Lung (tissue), 12 donors: Measurements from ENCODE around the gene PPP1R9B. TPM values are rescaled to one million over a fixed set of nuclear protein-coding genes. Genes with fewer than 3 reads are reported as not detected.

Experiments
- ATAC-seq: fragments of 200-7000 bp; cut with Tn5 transposase; one replicate; pipeline ENCODE4 v1.9.1; 2020; ENCODE audit warnings: moderate number of reproducible peaks; ENCODE audit not compliant: insufficient read depth, low FRiP score
- DNase-seq, 3 donors: peaks; one replicate each; pipeline ENCODE4 v3.0.0-alpha.2; 2013 to 2017
- H3K27ac ChIP-seq, 2 donors: one replicate each; pipeline ENCODE4 v1.5.1; 2013; ENCODE audit warnings: mild to moderate bottlenecking in 2 of 2, moderate library complexity in 2 of 2, control low read depth in 1 of 2, inconsistent platforms in 1 of 2, low read depth in 1 of 2, low read length in 1 of 2
- H3K27me3 ChIP-seq, 3 donors: one replicate each; pipeline ENCODE4 v1.5.1; 2013; ENCODE audit warnings: low read length in 2 of 3; ENCODE audit not compliant: control insufficient read depth in 3 of 3, insufficient read depth in 3 of 3
- H3K36me3 ChIP-seq, 4 donors: one replicate each; pipeline ENCODE4 v1.5.1; 2013; ENCODE audit warnings: low read length in 4 of 4, mild to moderate bottlenecking in 1 of 4, moderate library complexity in 1 of 4; ENCODE audit not compliant: control insufficient read depth in 4 of 4, insufficient read depth in 4 of 4
- H3K4me1 ChIP-seq, 5 donors: one replicate each; pipeline ENCODE4 v1.5.1; 2013; ENCODE audit warnings: low read length in 5 of 5, mild to moderate bottlenecking in 2 of 5, moderate library complexity in 1 of 5; ENCODE audit not compliant: control insufficient read depth in 5 of 5, insufficient read depth in 5 of 5
- H3K4me3 ChIP-seq: one replicate; pipeline ENCODE4 v1.5.1; 2013; ENCODE audit warnings: mild to moderate bottlenecking, control low read depth, moderate library complexity
- H3K9ac ChIP-seq, 2 donors: one replicate each; pipeline ENCODE4 v1.5.1; 2013; ENCODE audit warnings: low read length in 2 of 2, control low read depth in 1 of 2; ENCODE audit not compliant: insufficient read depth in 1 of 2
- H3K9me3 ChIP-seq, 4 donors: one replicate each; pipeline ENCODE4 v1.5.1; 2013; ENCODE audit warnings: low read length in 3 of 4, mild to moderate bottlenecking in 1 of 4, moderate library complexity in 1 of 4; ENCODE audit not compliant: control insufficient read depth in 4 of 4, insufficient read depth in 3 of 4
- CTCF ChIP-seq: IDR thresholded peaks from 2 replicates; pipeline ENCODE4 v1.5.1; 2012; ENCODE audit warnings: mild to moderate bottlenecking; ENCODE audit errors: control extremely low read depth, extremely low read depth
- WGBS, 2 donors: extraction: QIAGEN DNeasy Blood & Tissue Kit; methylation state at CpG; one replicate each; pipeline ENCODE4 v1.1.7; 2013; 5-methylcytosine and 5-hydroxymethylcytosine counted together
- polyA plus RNA-seq, 2 donors: library from polyadenylated mRNA; stranded (reverse); fragments of 200-250 nt; gene quantifications; one replicate each; pipeline ENCODE4 v1.2.1, GENCODE V29; 2013
- total RNA-seq, 2 donors: library from RNA; depleted of rRNA in 1 of 2; stranded (reverse); fragments of >200 nt in 1 of 2; gene quantifications; one replicate each; pipeline ENCODE4 v1.2.1, GENCODE V29; 2014 to 2021
- donor health status: control.
- donor health status: control.
- donor health status: Bipolar disorder and iron deficiency.
- donor health status: healthy.
- donor health status: DM: yes; HTN: yes; CAD: no.

PPP1R9B gene
- total and polyA plus RNA-seq, 4 donors = 31.7 to 77.4 (median 49.8) TPM

- DNase-seq = no peak
- no peak for ATAC-seq
- H3K9me3 ChIP-seq = no peaks in the 10 kb centered on the region
- no peaks in the 10 kb centered on the region for H3K36me3 ChIP-seq
- 95 to 97% methylated on average over 17 of the region's 17 CpGs for WGBS, 2 donors
- H3K4me3 ChIP-seq = no peak overlapping the region
- H3K27me3 ChIP-seq = no peaks in the 10 kb centered on the region
- TF ChIP-seq CTCF = no peak
- peak overlapping the region in 1 of 2 donors; percentile 58 for H3K27ac ChIP-seq
- no peak overlapping the region for H3K9ac ChIP-seq
- peaks cover 0 to 9% (median 3%) of the 10 kb centered on the region in 5 donors for H3K4me1 ChIP-seq
These were observed 21.0 kb upstream of the PPP1R9B start for GRCh38 chr17:50171371-50172071.

GRCh38 chr17:50170662-50171370 is 20.3 kb upstream of the PPP1R9B start:
- peak overlapping the region in 1 of 2 donors; percentile 58 for H3K27ac ChIP-seq
- TF ChIP-seq CTCF = no peak
- H3K9ac ChIP-seq = no peak overlapping the region
- DNase-seq = no peak
- no peaks in the 10 kb centered on the region for H3K9me3 ChIP-seq
- 90 to 92% methylated on average over 10 of the region's 10 CpGs for WGBS, 2 donors
- peaks cover 0 to 12% (median 3%) of the 10 kb centered on the region in 5 donors for H3K4me1 ChIP-seq
- H3K4me3 ChIP-seq = no peak overlapping the region
- ATAC-seq = no peak
- H3K27me3 ChIP-seq = no peaks in the 10 kb centered on the region
- no peaks in the 10 kb centered on the region for H3K36me3 ChIP-seq

- H3K4me3 ChIP-seq = no peak overlapping the region
- H3K4me1 ChIP-seq = peaks cover 0 to 12% (median 3%) of the 10 kb centered on the region in 5 donors
- no peaks in the 10 kb centered on the region for H3K9me3 ChIP-seq
- WGBS, 2 donors = 92 to 93% methylated on average over 9 of the region's 9 CpGs
- peak overlapping the region in 1 of 2 donors; percentile 2 for H3K27ac ChIP-seq
- no peak for TF ChIP-seq CTCF
- no peak overlapping the region for H3K9ac ChIP-seq
- ATAC-seq (no peak), DNase-seq (no peak)
- H3K36me3 ChIP-seq = no peaks in the 10 kb centered on the region
- no peaks in the 10 kb centered on the region for H3K27me3 ChIP-seq
These were observed 19.5 kb upstream of the PPP1R9B start for GRCh38 chr17:50169881-50170459.
